ENCODE data around the gene CFAP141. TPM values are rescaled to one million over a fixed set of nuclear protein-coding genes. Genes with fewer than 3 reads are reported as not detected.

CFAP141 gene
- total and polyA plus RNA-seq, 2 experiments from 2014 or later, result not detected

DNA sequence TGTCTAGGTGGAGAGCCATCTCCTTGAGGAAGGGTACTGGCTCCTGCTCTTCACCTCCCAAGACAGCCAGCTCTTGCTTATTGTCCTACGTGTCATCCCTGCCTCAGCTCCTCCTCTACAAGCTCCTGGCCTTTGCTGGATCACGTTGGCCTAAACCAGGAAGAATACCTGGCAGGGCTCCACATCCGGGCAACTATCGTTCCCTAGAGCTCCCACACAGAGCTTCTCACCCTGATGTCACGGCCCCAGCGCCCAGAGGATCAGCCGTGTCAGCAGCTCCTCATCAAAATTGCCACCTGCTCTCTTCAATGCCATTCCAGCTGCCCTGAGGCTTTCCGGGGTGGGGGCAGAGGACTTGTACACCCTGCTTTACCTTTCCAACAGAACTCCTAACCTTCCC lies 12.3 kb downstream of the CFAP141 start:
- Histone ChIP-seq H3K27me3 (replicated peaks; ENCODE audit: insufficient read depth) (no peaks in the 10 kb centered on the region), H3K4me1 (ENCODE audit: insufficient read depth) (peaks cover 6% of the 10 kb centered on the region; the same call in 1 of the 2 replicates), H3K9ac (no peak overlapping the region), H3K4me3 (no peak overlapping the region), H3K9me3 (ENCODE audit: low read depth) (no peaks in the 10 kb centered on the region), H3K36me3 (ENCODE audit: low read depth) (no peaks in the 10 kb centered on the region), H3F3A (ENCODE audit: insufficient read depth) (peaks cover 4% of the 10 kb centered on the region; the same call in 1 of the 2 replicates), H3K27ac (no peak overlapping the region), H4K20me1 (ENCODE audit: insufficient read depth) (no peaks in the 10 kb centered on the region), H3K9me2 (ENCODE audit: insufficient read depth) (no peaks in the 10 kb centered on the region), H3K4me2 (ENCODE audit: unreplicated experiment) (no peak overlapping the region), H3K79me2 (ENCODE audit: insufficient read depth) (no peaks in the 10 kb centered on the region), H2AFZ (no peak overlapping the region)
- 46 to 48% methylated on average over 8 of the region's 8 CpGs for WGBS, 2 experiments (ENCODE audit: low coverage in 1 of 2, low lambda C conversion rate in 2 of 2, missing lambda C conversion rate in 2 of 2)
- in situ Hi-C loops (cut with MboI), result no loop called here
- DNase-seq, result peak; percentile 55
- TF ChIP-seq EZH2 (IDR thresholded peaks at IDR 0.05; ENCODE audit: insufficient read depth, poor library complexity, severe bottlenecking), result no peak
- no peak for TF ChIP-seq EZH2phosphoT487 (IDR thresholded peaks at IDR 0.05; ENCODE audit: insufficient read depth, low read depth)

- Histone ChIP-seq H3K27ac (no peak overlapping the region), H3K4me3 (no peak overlapping the region)
These were observed 13.7 kb downstream of the CFAP141 start for GRCh38 chr1:154192476-154192875.

DNA sequence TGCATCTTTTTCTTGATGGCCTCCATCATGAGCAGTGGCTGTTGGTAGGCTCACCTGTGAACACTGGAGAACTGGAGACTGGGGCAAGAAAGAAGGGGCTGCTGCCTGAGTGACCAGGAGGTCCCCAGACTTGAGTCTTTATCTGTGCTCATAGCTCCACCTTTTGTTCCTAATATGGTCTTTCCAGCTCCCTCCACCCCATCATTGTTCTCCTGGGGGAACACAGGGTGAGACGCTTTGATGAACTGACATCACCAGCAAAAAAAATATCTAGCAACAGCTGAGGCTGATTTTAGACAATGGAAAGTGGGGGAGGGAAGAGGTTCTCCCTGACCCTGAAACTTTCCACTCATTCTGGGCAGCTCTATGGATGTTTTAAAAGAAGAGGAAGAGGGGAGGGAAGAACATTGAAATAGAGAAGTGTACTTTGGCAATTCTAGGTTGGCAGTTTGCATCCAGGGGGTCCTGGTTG lies 14.1 kb downstream of the CFAP141 start, which contains the start of gene TPM3:
Gene TPM3 (minus strand): TSS at position 111 of the 472 bp plus-strand sequence. CDS start 82 bp downstream, at position 29.
- H3K9ac ChIP-seq, result no peak within 1 kb of the TSS
- H3F3A ChIP-seq (ENCODE audit: insufficient read depth), result no peaks in the 10 kb centered on the region
- no peak within 1 kb of the TSS for H3K4me2 ChIP-seq (ENCODE audit: unreplicated experiment)
- H3K9me2 ChIP-seq (ENCODE audit: insufficient read depth), result no peaks in the 10 kb centered on the region
- TF ChIP-seq EZH2phosphoT487 (IDR thresholded peaks at IDR 0.05; ENCODE audit: insufficient read depth, low read depth) (no peak), EZH2 (IDR thresholded peaks at IDR 0.05; ENCODE audit: insufficient read depth, poor library complexity, severe bottlenecking) (no peak)
- in situ Hi-C loops (cut with MboI), result no loop called here
- no peak for DNase-seq
- H3K79me2 ChIP-seq (ENCODE audit: insufficient read depth), result no peaks in the 10 kb centered on the region
- H3K36me3 ChIP-seq (ENCODE audit: low read depth), result no peaks in the 10 kb centered on the region
- H3K9me3 ChIP-seq (ENCODE audit: low read depth), result no peaks in the 10 kb centered on the region
- H3K27ac ChIP-seq, result no peak within 1 kb of the TSS
- H4K20me1 ChIP-seq (ENCODE audit: insufficient read depth), result no peaks in the 10 kb centered on the region
- no peak within 1 kb of the TSS for H2AFZ ChIP-seq
- no peaks in the 10 kb centered on the region for H3K27me3 ChIP-seq (replicated peaks; ENCODE audit: insufficient read depth)
- H3K4me3 ChIP-seq, result no peak within 1 kb of the TSS
- WGBS, 2 experiments (ENCODE audit: low coverage in 1 of 2, low lambda C conversion rate in 2 of 2, missing lambda C conversion rate in 2 of 2), result 0 to 4% methylated on average over 1 of the region's 1 CpG
- H3K4me1 ChIP-seq (ENCODE audit: insufficient read depth), result peaks cover 6% of the 10 kb centered on the region; the same call in 1 of the 2 replicates

More at GRCh38 chr1:154192476-154192875, 13.7 kb downstream of the CFAP141 start:
- Histone ChIP-seq H3K36me3 (ENCODE audit: low read depth) (no peaks in the 10 kb centered on the region), H3K79me2 (ENCODE audit: insufficient read depth) (no peaks in the 10 kb centered on the region), H4K20me1 (ENCODE audit: insufficient read depth) (no peaks in the 10 kb centered on the region), H3K9me2 (ENCODE audit: insufficient read depth) (no peaks in the 10 kb centered on the region), H3F3A (ENCODE audit: insufficient read depth) (no peaks in the 10 kb centered on the region), H3K9ac (no peak overlapping the region), H2AFZ (no peak overlapping the region), H3K27me3 (replicated peaks; ENCODE audit: insufficient read depth) (no peaks in the 10 kb centered on the region), H3K9me3 (ENCODE audit: low read depth) (no peaks in the 10 kb centered on the region), H3K4me2 (ENCODE audit: unreplicated experiment) (no peak overlapping the region), H3K4me1 (ENCODE audit: insufficient read depth) (peaks cover 6% of the 10 kb centered on the region; the same call in 1 of the 2 replicates)
- in situ Hi-C loops (cut with MboI), result no loop called here
- DNase-seq, result no peak
- 43% methylated on average over 3 of the region's 3 CpGs for WGBS, 2 experiments (ENCODE audit: low coverage in 1 of 2, low lambda C conversion rate in 2 of 2, missing lambda C conversion rate in 2 of 2)
- TF ChIP-seq EZH2phosphoT487 (IDR thresholded peaks at IDR 0.05; ENCODE audit: insufficient read depth, low read depth) (no peak), EZH2 (IDR thresholded peaks at IDR 0.05; ENCODE audit: insufficient read depth, poor library complexity, severe bottlenecking) (no peak)

DNA sequence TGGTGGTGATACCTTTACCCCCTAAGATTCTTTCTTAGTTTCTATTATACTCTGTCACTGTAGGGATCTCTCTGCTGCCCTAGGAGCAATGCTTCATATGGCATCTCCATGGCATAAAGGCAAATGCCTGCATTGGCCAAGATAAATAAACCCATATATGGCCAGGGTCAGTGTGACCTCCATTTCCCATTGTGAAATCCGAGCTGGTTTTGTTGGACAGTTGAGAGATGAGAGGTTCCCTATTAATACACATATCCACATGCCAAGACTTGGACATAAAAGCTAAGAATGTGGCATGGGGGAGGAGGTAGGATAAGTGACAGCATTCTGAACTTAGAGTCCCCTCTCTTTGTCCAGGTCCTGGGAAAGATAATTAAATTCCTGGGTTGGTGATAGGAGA lies 15.6 kb downstream of the CFAP141 start:
- Histone ChIP-seq H3K9me2 (ENCODE audit: insufficient read depth) (no peaks in the 10 kb centered on the region), H3K27me3 (replicated peaks; ENCODE audit: insufficient read depth) (no peaks in the 10 kb centered on the region), H3K4me3 (no peak overlapping the region), H3K36me3 (ENCODE audit: low read depth) (no peaks in the 10 kb centered on the region), H4K20me1 (ENCODE audit: insufficient read depth) (no peaks in the 10 kb centered on the region), H3K27ac (no peak overlapping the region), H2AFZ (no peak overlapping the region), H3K79me2 (ENCODE audit: insufficient read depth) (no peaks in the 10 kb centered on the region), H3K4me1 (ENCODE audit: insufficient read depth) (peaks cover 6% of the 10 kb centered on the region; the same call in 1 of the 2 replicates), H3K9ac (no peak overlapping the region), H3K9me3 (ENCODE audit: low read depth) (no peaks in the 10 kb centered on the region), H3K4me2 (ENCODE audit: unreplicated experiment) (no peak overlapping the region), H3F3A (ENCODE audit: insufficient read depth) (no peaks in the 10 kb centered on the region)
- TF ChIP-seq EZH2phosphoT487 (IDR thresholded peaks at IDR 0.05; ENCODE audit: insufficient read depth, low read depth) (no peak), EZH2 (IDR thresholded peaks at IDR 0.05; ENCODE audit: insufficient read depth, poor library complexity, severe bottlenecking) (no peak)
- WGBS, 2 experiments (ENCODE audit: low coverage in 1 of 2, low lambda C conversion rate in 2 of 2, missing lambda C conversion rate in 2 of 2), result 18 to 25% methylated on average over 1 of the region's 1 CpG
- DNase-seq, result no peak
- in situ Hi-C loops (cut with MboI), result no loop called here
